Stimulated activated CD4-positive, alpha-beta T cell treated with anti-CD3 and anti-CD28 coated beads, Interleukin-12 subunit alpha, Interleukin-12 subunit beta, amount 100 ng/mL, for 4 hours (primary cell): ENCODE measurements around the gene THAP3.
A peak's percentile ranks its signal among the peaks of the same experiment; 100 is the strongest.

Source experiments
- DNase-seq: peaks from one replicate; pipeline ENCODE4 v3.0.0-alpha.2; 2020

The THAP3 gene

GRCh38 chr1:6624710-6625583 lies at the start of gene THAP3:
Gene THAP3 (plus strand): TSS chr1:6624868. CDS start chr1:6625219, 351 bp downstream.
- peak; percentile 92 for DNase-seq

GRCh38 chr1:6577831-6578525 lies 46.7 kb upstream of the THAP3 start:
- DNase-seq = no peak

- DNase-seq = no peak
Observed at GRCh38 chr1:6578624-6579373, 45.9 kb upstream of the THAP3 start.

- peak; percentile 97 for DNase-seq
Observed at GRCh38 chr1:6579374-6580118, 45.1 kb upstream of the THAP3 start, which contains the start of gene ZBTB48. Gene ZBTB48 (plus strand): TSS chr1:6579994. CDS start chr1:6580610, 616 bp downstream.

- DNase-seq = no peak
Observed at GRCh38 chr1:6580119-6580592, 44.5 kb upstream of the THAP3 start.

- DNase-seq = no peak
Observed at GRCh38 chr1:6580593-6581409, 43.9 kb upstream of the THAP3 start.

GRCh38 chr1:6581561-6582305 lies 42.9 kb upstream of the THAP3 start:
- no peak for DNase-seq

- no peak for DNase-seq
Observed at GRCh38 chr1:6582370-6582769, 42.3 kb upstream of the THAP3 start.

GRCh38 chr1:6584126-6585080 lies 40.3 kb upstream of the THAP3 start:
- DNase-seq = no peak

GRCh38 chr1:6585081-6585722 lies 39.5 kb upstream of the THAP3 start:
- no peak for DNase-seq

- no peak for DNase-seq
Observed at GRCh38 chr1:6585841-6586240, 38.8 kb upstream of the THAP3 start.

- DNase-seq = no peak
Observed at GRCh38 chr1:6586404-6586816, 38.3 kb upstream of the THAP3 start.

- DNase-seq = no peak
Observed at GRCh38 chr1:6587261-6588005, 37.2 kb upstream of the THAP3 start.

- DNase-seq = no peak
Observed at GRCh38 chr1:6588128-6588892, 36.4 kb upstream of the THAP3 start.

GRCh38 chr1:6588893-6589520 lies 35.7 kb upstream of the THAP3 start:
- DNase-seq = no peak

GRCh38 chr1:6590046-6590445 lies 34.6 kb upstream of the THAP3 start:
- no peak for DNase-seq

GRCh38 chr1:6591222-6591621 lies 33.4 kb upstream of the THAP3 start:
- DNase-seq = no peak
